GM13977 (cell line): ENCODE results near the gene CEP170B.
"Not testable (repeated sequence)": the region's sequence is repeated elsewhere in the genome, so short reads cannot be mapped to it uniquely, and the experiment has no call there.

ENCODE experiments used
- DNase-seq: peaks from one replicate; pipeline ENCODE4 v3.0.0; 2012; ENCODE audit warnings: low spot score
- CTCF ChIP-seq: IDR thresholded peaks from 2 replicates; pipeline ENCODE4 v1.5.1; 2012; ENCODE audit warnings: mild to moderate bottlenecking, control low read depth; ENCODE audit not compliant: insufficient read depth; ENCODE audit errors: extremely low read depth, missing control alignments
- in situ Hi-C: fragments of 300-500 bp; cut with MboI; formaldehyde crosslinking; loops from one replicate; pipeline ENCODE4 v1.12.0; 2022; ENCODE audit warnings: low sequenced_read_pairs, low pct_unique_long_range_greater_than_20kb, mixed read lengths, inconsistent platforms; ENCODE audit not compliant: unreplicated experiment

Gene CEP170B

GRCh38 chr14:104856869-104857860 lies 7.9 kb upstream of the CEP170B start:
- in situ Hi-C loops = no loop called here
- no peak for TF ChIP-seq CTCF
- DNase-seq = no peak

DNA sequence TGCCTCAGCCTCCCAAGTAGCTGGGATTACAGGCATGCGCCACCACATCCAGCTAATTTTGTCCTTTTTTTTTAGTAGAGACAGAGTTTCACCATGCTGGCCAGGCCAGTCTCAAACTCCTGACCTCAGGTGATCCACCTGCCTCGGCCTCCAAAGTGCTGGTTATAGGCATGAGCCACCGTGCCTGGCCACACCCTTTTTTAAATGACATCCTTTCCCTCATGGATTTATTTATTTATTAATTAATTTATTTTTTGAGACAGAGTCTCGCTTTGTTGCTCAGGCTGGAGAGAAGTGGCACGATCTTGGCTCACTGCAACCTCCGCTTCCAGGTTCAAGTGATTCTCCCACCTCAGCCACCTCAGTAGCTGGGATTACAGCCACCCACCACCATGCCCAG lies 7.1 kb upstream of the CEP170B start:
- in situ Hi-C loops, DNase-seq: not testable (repeated sequence)

DNA sequence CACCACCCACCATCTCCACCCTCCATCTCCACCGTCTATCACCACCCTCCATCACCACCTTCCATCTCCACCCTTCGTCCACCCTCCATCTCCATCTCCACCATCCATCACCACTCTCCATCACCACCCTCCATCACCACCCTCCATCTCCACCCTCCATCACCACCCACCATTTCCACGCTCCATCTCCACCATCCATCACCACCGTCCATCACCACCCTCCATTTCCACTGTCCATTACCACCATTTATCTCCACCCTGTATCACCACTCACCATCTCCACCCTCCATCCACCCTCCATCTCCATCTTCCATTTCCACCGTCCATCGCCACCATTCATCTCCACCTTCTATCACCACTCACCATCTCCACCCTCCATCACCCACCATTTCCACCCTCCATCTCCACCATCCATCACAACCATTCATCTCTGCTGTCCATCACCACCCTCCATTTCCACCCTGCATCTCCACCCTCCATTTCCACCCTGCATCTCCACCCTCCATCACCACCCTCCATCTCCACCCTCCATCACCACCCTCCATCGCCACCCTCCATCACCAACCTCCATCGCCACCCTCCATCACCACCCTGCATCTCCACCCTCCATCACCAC lies 6.1 kb upstream of the CEP170B start:
- in situ Hi-C loops = no loop called here
- TF ChIP-seq CTCF = no peak

GRCh38 chr14:104859900-104860299 lies 5.2 kb upstream of the CEP170B start:
- in situ Hi-C loops = no loop called here
- no peak for DNase-seq
- TF ChIP-seq CTCF = no peak

More for the DNA sequence above, 6.1 kb upstream of the CEP170B start:
- DNase-seq = no peak

DNA sequence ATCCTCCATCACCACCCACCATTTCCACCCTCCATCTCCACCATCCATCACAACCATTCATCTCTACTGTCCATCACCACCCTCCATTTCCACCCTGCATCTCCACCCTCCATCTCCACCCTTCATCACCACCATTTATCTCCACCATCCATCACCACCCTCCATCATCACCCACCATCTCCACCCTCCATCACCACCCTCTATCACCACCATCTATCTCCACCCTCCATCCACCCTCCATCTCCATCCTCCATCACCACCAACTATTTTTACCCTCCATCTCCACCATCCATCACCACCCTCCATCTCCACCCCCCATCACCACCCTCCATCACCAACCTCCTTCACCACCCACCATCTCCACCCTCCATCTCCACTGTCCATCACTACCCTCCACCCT lies 4.7 kb upstream of the CEP170B start:
- no peak for TF ChIP-seq CTCF
- in situ Hi-C loops = no loop called here
- DNase-seq = no peak

DNA sequence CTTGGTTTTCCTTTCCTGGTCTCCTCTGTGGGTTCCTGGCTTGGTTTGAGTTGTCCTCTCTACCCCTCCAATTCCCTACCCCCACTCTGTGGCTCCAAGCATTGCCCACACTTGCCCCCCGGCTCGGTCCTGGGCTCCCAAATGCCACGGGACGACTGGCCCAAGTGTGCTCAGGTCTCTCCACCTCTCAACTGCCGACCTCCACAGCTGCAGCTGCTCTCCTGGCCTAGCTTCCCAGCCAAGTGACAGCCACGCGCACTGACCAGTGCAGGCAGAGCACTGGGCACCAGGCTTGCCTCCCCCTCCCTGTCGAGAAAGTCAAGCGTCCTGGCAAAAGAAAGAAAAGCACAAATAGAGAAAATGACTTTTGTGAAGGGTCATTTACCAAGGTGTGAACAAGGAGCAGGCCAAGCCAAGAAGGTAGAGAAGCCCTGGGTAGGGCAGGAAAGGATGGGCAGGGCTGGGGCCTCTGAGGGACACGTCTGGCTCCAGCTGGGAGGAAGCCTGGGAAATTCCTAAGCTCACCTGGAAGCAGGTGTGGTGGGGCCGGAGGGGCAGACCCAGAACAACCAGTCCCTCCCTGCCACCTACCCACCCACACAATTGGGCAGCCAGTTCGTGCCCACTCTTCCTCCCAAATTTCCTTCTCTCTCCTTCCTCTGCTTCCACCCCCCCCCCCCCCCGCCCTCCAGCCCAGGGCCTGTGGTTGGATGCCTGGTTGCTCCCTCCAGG lies 1.8 kb upstream of the CEP170B start:
- DNase-seq = no peak
- in situ Hi-C loops = no loop called here
- TF ChIP-seq CTCF = no peak
